ENCODE measurements around the gene SPEG. TPM values are rescaled to one million over a fixed set of nuclear protein-coding genes. Genes with fewer than 3 reads are reported as not detected.
A peak's percentile ranks its signal among the peaks of the same experiment; 100 is the strongest.

SPEG gene
- total and polyA plus RNA-seq, 4 donors, result 81.6 to 1,108 (median 357) TPM

- Histone ChIP-seq H3K4me1 (ENCODE audit: control insufficient read depth in 1 of 2, insufficient read depth in 2 of 2, low read length in 2 of 2) (no peaks in the 10 kb centered on the region), H3K4me3 (ENCODE audit: low read length in 2 of 2) (no peak overlapping the region), H3K9me3 (ENCODE audit: control insufficient read depth, low read length) (no peaks in the 10 kb centered on the region), H3K27me3 (ENCODE audit: control insufficient read depth in 1 of 2, insufficient read depth in 2 of 2, low read length in 1 of 2) (no peaks in the 10 kb centered on the region), H3K36me3 (ENCODE audit: control insufficient read depth in 1 of 2, insufficient read depth in 2 of 2, low read length in 1 of 2) (peaks cover 0 to 2% of the 10 kb centered on the region in 2 donors), H3K27ac (ENCODE audit: low read depth in 1 of 2, low read length in 2 of 2) (no peak overlapping the region)
- ATAC-seq (ENCODE audit: low FRiP score), result no peak
- intact Hi-C loops (cut with DNase I), result loop anchor here in 1 of 2 donors (10.0 kb wide), 1 partner anchor 372 kb away; the partner anchor contains the start of gene NHEJ1
- DNase-seq, result no peak
- WGBS, 2 donors, result 72 to 77% methylated on average over 8 to 9 of the region's 9 CpGs
These were observed 102.3 kb downstream of the SPEG start for GRCh38 chr2:219536967-219537366.

GRCh38 chr2:219537657-219538488 lies 103.2 kb downstream of the SPEG start:
- Histone ChIP-seq H3K36me3 (ENCODE audit: control insufficient read depth in 1 of 2, insufficient read depth in 2 of 2, low read length in 1 of 2) (peaks cover 0 to 2% of the 10 kb centered on the region in 2 donors), H3K27me3 (ENCODE audit: control insufficient read depth in 1 of 2, insufficient read depth in 2 of 2, low read length in 1 of 2) (no peaks in the 10 kb centered on the region), H3K4me3 (ENCODE audit: low read length in 2 of 2) (no peak overlapping the region), H3K27ac (ENCODE audit: low read depth in 1 of 2, low read length in 2 of 2) (no peak overlapping the region), H3K9me3 (ENCODE audit: control insufficient read depth, low read length) (no peaks in the 10 kb centered on the region), H3K4me1 (ENCODE audit: control insufficient read depth in 1 of 2, insufficient read depth in 2 of 2, low read length in 2 of 2) (no peaks in the 10 kb centered on the region)
- 65 to 67% methylated on average over 13 to 14 of the region's 15 CpGs for WGBS, 2 donors
- DNase-seq, result no peak
- no peak for ATAC-seq (ENCODE audit: low FRiP score)
- intact Hi-C loops (cut with DNase I), result loop anchor here in 1 of 2 donors (10.0 kb wide), 1 partner anchor 373 kb away; the partner anchor contains the start of gene NHEJ1

GRCh38 chr2:219538504-219538951 lies 103.9 kb downstream of the SPEG start:
- H3K27ac ChIP-seq (ENCODE audit: low read depth in 1 of 2, low read length in 2 of 2), result no peak overlapping the region
- ATAC-seq (ENCODE audit: low FRiP score), result no peak

GRCh38 chr2:219538956-219539788 lies 104.5 kb downstream of the SPEG start:
- WGBS, 2 donors, result 88 to 89% methylated on average over 31 to 32 of the region's 32 CpGs
- ATAC-seq (ENCODE audit: low FRiP score) (no peak), DNase-seq (no peak)
- Histone ChIP-seq H3K27ac (ENCODE audit: low read depth in 1 of 2, low read length in 2 of 2) (no peak overlapping the region), H3K4me3 (ENCODE audit: low read length in 2 of 2) (no peak overlapping the region), H3K36me3 (ENCODE audit: control insufficient read depth in 1 of 2, insufficient read depth in 2 of 2, low read length in 1 of 2) (peaks cover 0 to 2% of the 10 kb centered on the region in 2 donors), H3K27me3 (ENCODE audit: control insufficient read depth in 1 of 2, insufficient read depth in 2 of 2, low read length in 1 of 2) (no peaks in the 10 kb centered on the region), H3K4me1 (ENCODE audit: control insufficient read depth in 1 of 2, insufficient read depth in 2 of 2, low read length in 2 of 2) (no peaks in the 10 kb centered on the region), H3K9me3 (ENCODE audit: control insufficient read depth, low read length) (no peaks in the 10 kb centered on the region)
- intact Hi-C loops (cut with DNase I), result loop anchor here in 1 of 2 donors (10.0 kb wide), 1 partner anchor 374 kb away; the partner anchor contains the start of gene NHEJ1

More at GRCh38 chr2:219538504-219538951, 103.9 kb downstream of the SPEG start:
- 57 to 71% methylated on average over 6 of the region's 6 CpGs for WGBS, 2 donors
- DNase-seq, result no peak
- H3K9me3 ChIP-seq (ENCODE audit: control insufficient read depth, low read length), result no peaks in the 10 kb centered on the region
- no peak overlapping the region for H3K4me3 ChIP-seq (ENCODE audit: low read length in 2 of 2)
- H3K27me3 ChIP-seq (ENCODE audit: control insufficient read depth in 1 of 2, insufficient read depth in 2 of 2, low read length in 1 of 2), result no peaks in the 10 kb centered on the region
- no peaks in the 10 kb centered on the region for H3K4me1 ChIP-seq (ENCODE audit: control insufficient read depth in 1 of 2, insufficient read depth in 2 of 2, low read length in 2 of 2)
- intact Hi-C loops (cut with DNase I), result loop anchor here in 1 of 2 donors (10.0 kb wide), 1 partner anchor 374 kb away; the partner anchor contains the start of gene NHEJ1
- peaks cover 0 to 2% of the 10 kb centered on the region in 2 donors for H3K36me3 ChIP-seq (ENCODE audit: control insufficient read depth in 1 of 2, insufficient read depth in 2 of 2, low read length in 1 of 2)

GRCh38 chr2:219539926-219540678 lies 105.5 kb downstream of the SPEG start:
- Histone ChIP-seq H3K4me1 (ENCODE audit: control insufficient read depth in 1 of 2, insufficient read depth in 2 of 2, low read length in 2 of 2) (no peaks in the 10 kb centered on the region), H3K27me3 (ENCODE audit: control insufficient read depth in 1 of 2, insufficient read depth in 2 of 2, low read length in 1 of 2) (no peaks in the 10 kb centered on the region), H3K36me3 (ENCODE audit: control insufficient read depth in 1 of 2, insufficient read depth in 2 of 2, low read length in 1 of 2) (peaks cover 0 to 2% of the 10 kb centered on the region in 2 donors), H3K9me3 (ENCODE audit: control insufficient read depth, low read length) (no peaks in the 10 kb centered on the region), H3K27ac (ENCODE audit: low read depth in 1 of 2, low read length in 2 of 2) (no peak overlapping the region), H3K4me3 (ENCODE audit: low read length in 2 of 2) (no peak overlapping the region)
- DNase-seq (no peak), ATAC-seq (ENCODE audit: low FRiP score) (no peak)
- intact Hi-C loops (cut with DNase I), result loop anchor here (5.0 to 10.0 kb wide), 3 partner anchors 57 to 375 kb away; partner anchors contain the start of genes NHEJ1 (in 1 of the 2) and STK11IP (in 1 of the 2)
- WGBS, 2 donors, result 93 to 94% methylated on average over 46 of the region's 46 CpGs

GRCh38 chr2:219540784-219541504 lies 106.3 kb downstream of the SPEG start:
- intact Hi-C loops (cut with DNase I), result loop anchor here (5.0 kb wide), 2 partner anchors 56 to 101 kb away; partner anchors contain the start of gene STK11IP (in 1 of the 2)
- Histone ChIP-seq H3K9me3 (ENCODE audit: control insufficient read depth, low read length) (no peaks in the 10 kb centered on the region), H3K4me1 (ENCODE audit: control insufficient read depth in 1 of 2, insufficient read depth in 2 of 2, low read length in 2 of 2) (no peaks in the 10 kb centered on the region), H3K4me3 (ENCODE audit: low read length in 2 of 2) (no peak overlapping the region), H3K36me3 (ENCODE audit: control insufficient read depth in 1 of 2, insufficient read depth in 2 of 2, low read length in 1 of 2) (peaks cover 0 to 2% of the 10 kb centered on the region in 2 donors), H3K27me3 (ENCODE audit: control insufficient read depth in 1 of 2, insufficient read depth in 2 of 2, low read length in 1 of 2) (no peaks in the 10 kb centered on the region), H3K27ac (ENCODE audit: low read depth in 1 of 2, low read length in 2 of 2) (no peak overlapping the region)
- 88 to 90% methylated on average over 12 of the region's 12 CpGs for WGBS, 2 donors
- ATAC-seq (ENCODE audit: low FRiP score), result no peak
- DNase-seq, result no peak

- no peak for ATAC-seq (ENCODE audit: low FRiP score)
- Histone ChIP-seq H3K36me3 (ENCODE audit: control insufficient read depth in 1 of 2, insufficient read depth in 2 of 2, low read length in 1 of 2) (peaks cover 0 to 2% of the 10 kb centered on the region in 2 donors), H3K4me1 (ENCODE audit: control insufficient read depth in 1 of 2, insufficient read depth in 2 of 2, low read length in 2 of 2) (no peaks in the 10 kb centered on the region), H3K9me3 (ENCODE audit: control insufficient read depth, low read length) (no peaks in the 10 kb centered on the region), H3K27ac (ENCODE audit: low read depth in 1 of 2, low read length in 2 of 2) (no peak overlapping the region), H3K27me3 (ENCODE audit: control insufficient read depth in 1 of 2, insufficient read depth in 2 of 2, low read length in 1 of 2) (no peaks in the 10 kb centered on the region), H3K4me3 (ENCODE audit: low read length in 2 of 2) (no peak overlapping the region)
- WGBS, 2 donors, result 17 to 18% methylated on average over 44 to 48 of the region's 48 CpGs
- DNase-seq, result peak; percentile 81 to 92
- intact Hi-C loops (cut with DNase I), result loop anchor here (2.0 to 5.0 kb wide), 4 partner anchors 43 to 149 kb away; partner anchors contain the start of genes GMPPA (in 1 of the 2) and STK11IP (in 1 of the 2)
These were observed 107.1 kb downstream of the SPEG start for GRCh38 chr2:219541611-219542180.
